NCI-H2196 (cell line): ENCODE measurements around the gene PLEKHN1.
"Not testable (repeated sequence)": the region's sequence is repeated elsewhere in the genome, so short reads cannot be mapped to it uniquely, and the experiment has no call there.

Experiments
- DNase-seq: peaks from one replicate; lab custom pipeline; 2025; ENCODE audit not compliant: unreplicated experiment; lab: John Stamatoyannopoulos, UW

PLEKHN1 gene

GRCh38 chr1:973459-974292 is 7.4 kb downstream of the PLEKHN1 start:
- no peak for DNase-seq

GRCh38 chr1:974293-974640 is 8.0 kb downstream of the PLEKHN1 start:
- no peak for DNase-seq

GRCh38 chr1:974687-975328 is 8.5 kb downstream of the PLEKHN1 start:
- DNase-seq: no peak

GRCh38 chr1:975365-975764 is 9.1 kb downstream of the PLEKHN1 start:
- no peak for DNase-seq

GRCh38 chr1:975896-976683 is 9.8 kb downstream of the PLEKHN1 start:
- peak; percentile 77 for DNase-seq

GRCh38 chr1:976791-977190 is 10.5 kb downstream of the PLEKHN1 start:
- DNase-seq: not testable (repeated sequence)

GRCh38 chr1:978069-978834 is 12.0 kb downstream of the PLEKHN1 start:
- DNase-seq: peak; percentile 17

GRCh38 chr1:978835-979743 is 12.8 kb downstream of the PLEKHN1 start:
- DNase-seq: no peak

GRCh38 chr1:979744-980072 is 13.4 kb downstream of the PLEKHN1 start:
- DNase-seq: no peak

- DNase-seq: no peak
Measured at GRCh38 chr1:980137-980571, 13.9 kb downstream of the PLEKHN1 start.

- DNase-seq: no peak
Measured at GRCh38 chr1:980602-981395, 14.5 kb downstream of the PLEKHN1 start.

GRCh38 chr1:981491-981954 is 15.2 kb downstream of the PLEKHN1 start:
- no peak for DNase-seq

- no peak for DNase-seq
Measured at GRCh38 chr1:981955-982558, 15.8 kb downstream of the PLEKHN1 start, which contains the start of gene PERM1. Gene PERM1 (minus strand): TSS chr1:982093. CDS start chr1:981029, 1,064 bp downstream.

GRCh38 chr1:982765-983436 is 16.6 kb downstream of the PLEKHN1 start:
- no peak for DNase-seq

- peak; percentile 34 for DNase-seq
Measured at GRCh38 chr1:983798-984475, 17.7 kb downstream of the PLEKHN1 start.

GRCh38 chr1:984476-984814 is 18.2 kb downstream of the PLEKHN1 start:
- DNase-seq: no peak

GRCh38 chr1:985126-985525 is 18.8 kb downstream of the PLEKHN1 start:
- no peak for DNase-seq

- DNase-seq: not testable (repeated sequence)
Measured at GRCh38 chr1:988061-988460, 21.8 kb downstream of the PLEKHN1 start.
